ENCODE measurements around the gene MXD4. TPM values are rescaled to one million over a fixed set of nuclear protein-coding genes. Genes with fewer than 3 reads are reported as not detected.

The MXD4 gene
- total and polyA plus RNA-seq, 2 experiments from 2014 or later, result 6.9 to 19.9 TPM

DNA sequence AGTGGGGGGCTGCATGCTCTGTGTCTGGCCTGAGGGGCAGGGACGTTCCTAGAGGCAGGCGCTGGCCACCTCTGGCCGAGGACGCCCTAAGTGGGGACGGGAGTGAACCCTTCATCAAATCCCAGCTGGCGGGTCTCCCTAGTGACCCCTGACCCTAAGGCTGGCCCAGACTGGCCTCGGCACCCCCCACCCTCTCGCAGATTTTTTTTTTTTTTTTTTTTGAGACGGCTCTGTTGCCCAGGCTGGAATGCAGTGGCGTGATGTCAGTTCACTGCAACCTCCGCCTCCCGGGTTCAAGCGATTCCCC, 988 bp upstream of the MXD4 start (continued):
- TF ChIP-seq, protein P1, sequence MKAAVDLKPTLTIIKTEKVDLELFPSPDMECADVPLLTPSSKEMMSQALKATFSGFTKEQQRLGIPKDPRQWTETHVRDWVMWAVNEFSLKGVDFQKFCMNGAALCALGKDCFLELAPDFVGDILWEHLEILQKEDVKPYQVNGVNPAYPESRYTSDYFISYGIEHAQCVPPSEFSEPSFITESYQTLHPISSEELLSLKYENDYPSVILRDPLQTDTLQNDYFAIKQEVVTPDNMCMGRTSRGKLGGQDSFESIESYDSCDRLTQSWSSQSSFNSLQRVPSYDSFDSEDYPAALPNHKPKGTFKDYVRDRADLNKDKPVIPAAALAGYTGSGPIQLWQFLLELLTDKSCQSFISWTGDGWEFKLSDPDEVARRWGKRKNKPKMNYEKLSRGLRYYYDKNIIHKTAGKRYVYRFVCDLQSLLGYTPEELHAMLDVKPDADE (IDR thresholded peaks at IDR 0.05), result no peak
- TF ChIP-seq, protein P2, sequence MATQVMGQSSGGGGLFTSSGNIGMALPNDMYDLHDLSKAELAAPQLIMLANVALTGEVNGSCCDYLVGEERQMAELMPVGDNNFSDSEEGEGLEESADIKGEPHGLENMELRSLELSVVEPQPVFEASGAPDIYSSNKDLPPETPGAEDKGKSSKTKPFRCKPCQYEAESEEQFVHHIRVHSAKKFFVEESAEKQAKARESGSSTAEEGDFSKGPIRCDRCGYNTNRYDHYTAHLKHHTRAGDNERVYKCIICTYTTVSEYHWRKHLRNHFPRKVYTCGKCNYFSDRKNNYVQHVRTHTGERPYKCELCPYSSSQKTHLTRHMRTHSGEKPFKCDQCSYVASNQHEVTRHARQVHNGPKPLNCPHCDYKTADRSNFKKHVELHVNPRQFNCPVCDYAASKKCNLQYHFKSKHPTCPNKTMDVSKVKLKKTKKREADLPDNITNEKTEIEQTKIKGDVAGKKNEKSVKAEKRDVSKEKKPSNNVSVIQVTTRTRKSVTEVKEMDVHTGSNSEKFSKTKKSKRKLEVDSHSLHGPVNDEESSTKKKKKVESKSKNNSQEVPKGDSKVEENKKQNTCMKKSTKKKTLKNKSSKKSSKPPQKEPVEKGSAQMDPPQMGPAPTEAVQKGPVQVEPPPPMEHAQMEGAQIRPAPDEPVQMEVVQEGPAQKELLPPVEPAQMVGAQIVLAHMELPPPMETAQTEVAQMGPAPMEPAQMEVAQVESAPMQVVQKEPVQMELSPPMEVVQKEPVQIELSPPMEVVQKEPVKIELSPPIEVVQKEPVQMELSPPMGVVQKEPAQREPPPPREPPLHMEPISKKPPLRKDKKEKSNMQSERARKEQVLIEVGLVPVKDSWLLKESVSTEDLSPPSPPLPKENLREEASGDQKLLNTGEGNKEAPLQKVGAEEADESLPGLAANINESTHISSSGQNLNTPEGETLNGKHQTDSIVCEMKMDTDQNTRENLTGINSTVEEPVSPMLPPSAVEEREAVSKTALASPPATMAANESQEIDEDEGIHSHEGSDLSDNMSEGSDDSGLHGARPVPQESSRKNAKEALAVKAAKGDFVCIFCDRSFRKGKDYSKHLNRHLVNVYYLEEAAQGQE (IDR thresholded peaks at IDR 0.05; ENCODE audit: unreplicated experiment), result no peak
- no peak for TF ChIP-seq EZH2 (IDR thresholded peaks at IDR 0.05; ENCODE audit: low read depth, unreplicated experiment)

DNA sequence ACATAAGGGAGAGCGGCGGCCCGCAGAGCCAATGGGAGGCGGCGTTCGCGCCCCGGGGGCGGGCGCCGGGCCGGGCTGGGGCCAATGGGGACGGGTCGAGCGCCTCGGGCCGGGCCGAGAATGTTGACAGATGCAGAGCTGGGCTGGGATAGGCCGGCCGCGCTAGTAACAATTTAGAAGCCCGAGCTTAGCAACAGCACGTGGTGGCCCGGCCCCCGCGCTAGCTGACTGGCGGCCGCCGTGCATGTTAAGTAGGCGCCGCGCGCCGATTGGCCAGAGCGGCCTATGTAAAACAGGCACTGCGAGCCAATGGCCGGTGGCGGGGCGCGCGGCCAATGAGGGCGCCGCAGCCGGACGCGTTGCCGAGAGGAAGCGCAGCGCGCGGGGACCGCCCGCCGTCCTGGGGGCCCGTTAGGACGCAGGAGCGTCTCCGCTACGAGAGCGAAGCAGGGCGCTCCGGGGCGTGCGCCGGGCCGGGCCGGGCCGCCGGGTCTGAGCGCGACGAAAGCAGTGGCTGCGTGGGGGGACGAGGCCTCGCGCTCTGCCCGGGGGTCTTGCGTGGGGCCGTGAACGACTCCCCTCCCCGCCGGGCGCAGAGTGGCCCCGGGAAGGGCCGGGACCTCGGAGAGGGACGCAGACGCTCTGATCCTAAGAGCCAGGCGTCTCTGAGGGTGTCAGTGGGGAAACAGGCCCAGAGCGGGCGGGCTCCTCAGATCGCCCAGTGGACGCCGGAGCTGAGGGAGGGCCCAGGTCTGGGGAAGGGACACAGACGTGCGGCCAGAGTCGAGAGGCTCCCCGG, 435 bp upstream of the MXD4 start:
- Histone ChIP-seq H3K4me1 (ENCODE audit: insufficient read depth) (no peaks in the 10 kb centered on the region), H3K79me2 (replicated peaks; ENCODE audit: insufficient read depth) (no peaks in the 10 kb centered on the region), H3K4me3 (peak overlapping the region; percentile 69), H4K20me1 (replicated peaks; ENCODE audit: insufficient read depth) (no peaks in the 10 kb centered on the region), H3K36me3 (ENCODE audit: insufficient read depth) (no peaks in the 10 kb centered on the region), H3K9me2 (ENCODE audit: insufficient read depth) (no peaks in the 10 kb centered on the region), H3K27me3 (ENCODE audit: insufficient read depth) (0 out of 2 replicates have a peak, but pooled peaks cover 4% of the 10 kb centered on the region), H3K27ac (ENCODE audit: low read depth) (0 out of 2 replicates have a peak overlapping the region, but pooled peaks have one; percentile 63), H3F3A (replicated peaks; ENCODE audit: low read depth) (no peaks in the 10 kb centered on the region), H2AFZ (0 out of 2 replicates have a peak overlapping the region, but pooled peaks have one; percentile 38), H3K4me2 (peak overlapping the region; percentile 89)
- Mint-ChIP-seq H3K36me3 (ENCODE audit: low read depth) (no peaks in the 10 kb centered on the region), H3K4me3 (peak overlapping the region; percentile 69), H3K4me1 (peaks cover 13% of the 10 kb centered on the region), H3K9me3 (no peaks in the 10 kb centered on the region), H3K27ac (no peak overlapping the region), H3K27me3 (ENCODE audit: insufficient read depth, low read depth, poor library complexity) (peaks cover 6% of the 10 kb centered on the region)
- ATAC-seq (peak; percentile 91), DNase-seq (ENCODE audit: low spot score) (peak; percentile 99)
- TF ChIP-seq, protein P3, sequence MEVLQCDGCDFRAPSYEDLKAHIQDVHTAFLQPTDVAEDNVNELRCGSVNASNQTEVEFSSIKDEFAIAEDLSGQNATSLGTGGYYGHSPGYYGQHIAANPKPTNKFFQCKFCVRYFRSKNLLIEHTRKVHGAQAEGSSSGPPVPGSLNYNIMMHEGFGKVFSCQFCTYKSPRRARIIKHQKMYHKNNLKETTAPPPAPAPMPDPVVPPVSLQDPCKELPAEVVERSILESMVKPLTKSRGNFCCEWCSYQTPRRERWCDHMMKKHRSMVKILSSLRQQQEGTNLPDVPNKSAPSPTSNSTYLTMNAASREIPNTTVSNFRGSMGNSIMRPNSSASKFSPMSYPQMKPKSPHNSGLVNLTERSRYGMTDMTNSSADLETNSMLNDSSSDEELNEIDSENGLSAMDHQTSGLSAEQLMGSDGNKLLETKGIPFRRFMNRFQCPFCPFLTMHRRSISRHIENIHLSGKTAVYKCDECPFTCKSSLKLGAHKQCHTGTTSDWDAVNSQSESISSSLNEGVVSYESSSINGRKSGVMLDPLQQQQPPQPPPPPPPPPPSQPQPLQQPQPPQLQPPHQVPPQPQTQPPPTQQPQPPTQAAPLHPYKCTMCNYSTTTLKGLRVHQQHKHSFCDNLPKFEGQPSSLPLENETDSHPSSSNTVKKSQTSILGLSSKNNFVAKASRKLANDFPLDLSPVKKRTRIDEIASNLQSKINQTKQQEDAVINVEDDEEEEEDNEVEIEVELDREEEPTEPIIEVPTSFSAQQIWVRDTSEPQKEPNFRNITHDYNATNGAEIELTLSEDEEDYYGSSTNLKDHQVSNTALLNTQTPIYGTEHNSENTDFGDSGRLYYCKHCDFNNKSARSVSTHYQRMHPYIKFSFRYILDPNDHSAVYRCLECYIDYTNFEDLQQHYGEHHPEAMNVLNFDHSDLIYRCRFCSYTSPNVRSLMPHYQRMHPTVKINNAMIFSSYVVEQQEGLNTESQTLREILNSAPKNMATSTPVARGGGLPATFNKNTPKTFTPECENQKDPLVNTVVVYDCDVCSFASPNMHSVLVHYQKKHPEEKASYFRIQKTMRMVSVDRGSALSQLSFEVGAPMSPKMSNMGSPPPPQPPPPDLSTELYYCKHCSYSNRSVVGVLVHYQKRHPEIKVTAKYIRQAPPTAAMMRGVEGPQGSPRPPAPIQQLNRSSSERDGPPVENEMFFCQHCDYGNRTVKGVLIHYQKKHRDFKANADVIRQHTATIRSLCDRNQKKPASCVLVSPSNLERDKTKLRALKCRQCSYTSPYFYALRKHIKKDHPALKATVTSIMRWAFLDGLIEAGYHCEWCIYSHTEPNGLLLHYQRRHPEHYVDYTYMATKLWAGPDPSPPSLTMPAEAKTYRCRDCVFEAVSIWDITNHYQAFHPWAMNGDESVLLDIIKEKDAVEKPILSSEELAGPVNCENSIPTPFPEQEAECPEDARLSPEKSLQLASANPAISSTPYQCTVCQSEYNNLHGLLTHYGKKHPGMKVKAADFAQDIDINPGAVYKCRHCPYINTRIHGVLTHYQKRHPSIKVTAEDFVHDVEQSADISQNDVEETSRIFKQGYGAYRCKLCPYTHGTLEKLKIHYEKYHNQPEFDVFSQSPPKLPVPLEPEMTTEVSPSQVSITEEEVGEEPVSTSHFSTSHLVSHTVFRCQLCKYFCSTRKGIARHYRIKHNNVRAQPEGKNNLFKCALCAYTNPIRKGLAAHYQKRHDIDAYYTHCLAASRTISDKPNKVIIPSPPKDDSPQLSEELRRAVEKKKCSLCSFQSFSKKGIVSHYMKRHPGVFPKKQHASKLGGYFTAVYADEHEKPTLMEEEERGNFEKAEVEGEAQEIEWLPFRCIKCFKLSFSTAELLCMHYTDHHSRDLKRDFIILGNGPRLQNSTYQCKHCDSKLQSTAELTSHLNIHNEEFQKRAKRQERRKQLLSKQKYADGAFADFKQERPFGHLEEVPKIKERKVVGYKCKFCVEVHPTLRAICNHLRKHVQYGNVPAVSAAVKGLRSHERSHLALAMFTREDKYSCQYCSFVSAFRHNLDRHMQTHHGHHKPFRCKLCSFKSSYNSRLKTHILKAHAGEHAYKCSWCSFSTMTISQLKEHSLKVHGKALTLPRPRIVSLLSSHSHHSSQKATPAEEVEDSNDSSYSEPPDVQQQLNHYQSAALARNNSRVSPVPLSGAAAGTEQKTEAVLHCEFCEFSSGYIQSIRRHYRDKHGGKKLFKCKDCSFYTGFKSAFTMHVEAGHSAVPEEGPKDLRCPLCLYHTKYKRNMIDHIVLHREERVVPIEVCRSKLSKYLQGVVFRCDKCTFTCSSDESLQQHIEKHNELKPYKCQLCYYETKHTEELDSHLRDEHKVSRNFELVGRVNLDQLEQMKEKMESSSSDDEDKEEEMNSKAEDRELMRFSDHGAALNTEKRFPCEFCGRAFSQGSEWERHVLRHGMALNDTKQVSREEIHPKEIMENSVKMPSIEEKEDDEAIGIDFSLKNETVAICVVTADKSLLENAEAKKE (CRISPR knock-in tag; IDR thresholded peaks at IDR 0.05), result no peak
- TF ChIP-seq POLR2AphosphoS5 (IDR thresholded peaks at IDR 0.05; ENCODE audit: low read depth), result peak; percentile 85
- TF ChIP-seq CREB1 (CRISPR knock-in tag; IDR thresholded peaks at IDR 0.05; ENCODE audit: low read depth), result peak; percentile 48; the same call in 1 of the 2 replicates
- TF ChIP-seq, protein P4, sequence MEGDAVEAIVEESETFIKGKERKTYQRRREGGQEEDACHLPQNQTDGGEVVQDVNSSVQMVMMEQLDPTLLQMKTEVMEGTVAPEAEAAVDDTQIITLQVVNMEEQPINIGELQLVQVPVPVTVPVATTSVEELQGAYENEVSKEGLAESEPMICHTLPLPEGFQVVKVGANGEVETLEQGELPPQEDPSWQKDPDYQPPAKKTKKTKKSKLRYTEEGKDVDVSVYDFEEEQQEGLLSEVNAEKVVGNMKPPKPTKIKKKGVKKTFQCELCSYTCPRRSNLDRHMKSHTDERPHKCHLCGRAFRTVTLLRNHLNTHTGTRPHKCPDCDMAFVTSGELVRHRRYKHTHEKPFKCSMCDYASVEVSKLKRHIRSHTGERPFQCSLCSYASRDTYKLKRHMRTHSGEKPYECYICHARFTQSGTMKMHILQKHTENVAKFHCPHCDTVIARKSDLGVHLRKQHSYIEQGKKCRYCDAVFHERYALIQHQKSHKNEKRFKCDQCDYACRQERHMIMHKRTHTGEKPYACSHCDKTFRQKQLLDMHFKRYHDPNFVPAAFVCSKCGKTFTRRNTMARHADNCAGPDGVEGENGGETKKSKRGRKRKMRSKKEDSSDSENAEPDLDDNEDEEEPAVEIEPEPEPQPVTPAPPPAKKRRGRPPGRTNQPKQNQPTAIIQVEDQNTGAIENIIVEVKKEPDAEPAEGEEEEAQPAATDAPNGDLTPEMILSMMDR (conservative IDR thresholded peaks at IDR 0.05; ENCODE audit: low read depth in 2 of 2), result no peak
